ENCODE data around the gene SCAF1.

DNA sequence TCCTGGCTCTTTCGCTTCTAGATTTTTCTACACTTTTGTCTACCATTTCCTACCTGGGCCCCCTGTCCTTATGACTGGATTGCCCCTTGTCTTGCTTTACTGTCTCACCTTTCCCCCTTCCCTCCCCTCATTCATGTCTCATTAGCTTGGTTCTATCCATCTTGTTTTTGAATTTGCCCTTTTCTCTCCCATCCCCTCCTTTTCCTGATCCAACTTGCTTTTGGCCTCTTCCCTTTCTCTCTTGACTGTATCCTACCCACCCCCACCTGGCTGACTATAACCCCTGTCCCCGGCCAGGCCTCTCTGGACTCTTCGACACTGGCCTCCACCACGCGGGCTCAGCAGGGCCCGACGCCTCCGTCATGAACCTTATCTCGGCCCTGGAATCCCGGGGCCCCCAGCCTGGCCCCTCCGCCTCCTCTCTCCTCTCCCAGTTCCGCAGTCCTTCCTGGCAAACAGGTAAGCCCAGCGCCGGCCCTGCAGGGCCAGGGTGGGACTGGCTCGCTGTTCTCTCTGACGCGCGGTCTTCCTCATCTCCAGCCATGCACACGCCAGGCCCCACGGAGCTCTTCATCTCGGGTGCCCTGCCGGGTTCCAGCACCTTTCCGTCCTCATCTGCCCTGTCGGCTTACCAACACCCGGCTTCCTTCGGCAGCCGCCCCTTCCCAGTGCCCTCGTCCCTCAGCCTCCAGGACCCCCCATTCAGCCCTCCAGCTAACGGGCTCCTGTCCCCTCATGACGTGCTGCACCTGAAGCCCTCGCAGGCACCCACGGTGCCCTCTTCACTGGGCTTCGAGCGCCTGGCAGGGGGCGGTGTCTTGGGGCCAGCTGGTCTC lies 47.6 kb upstream of the SCAF1 start:
- TF ChIP-seq, protein P1, sequence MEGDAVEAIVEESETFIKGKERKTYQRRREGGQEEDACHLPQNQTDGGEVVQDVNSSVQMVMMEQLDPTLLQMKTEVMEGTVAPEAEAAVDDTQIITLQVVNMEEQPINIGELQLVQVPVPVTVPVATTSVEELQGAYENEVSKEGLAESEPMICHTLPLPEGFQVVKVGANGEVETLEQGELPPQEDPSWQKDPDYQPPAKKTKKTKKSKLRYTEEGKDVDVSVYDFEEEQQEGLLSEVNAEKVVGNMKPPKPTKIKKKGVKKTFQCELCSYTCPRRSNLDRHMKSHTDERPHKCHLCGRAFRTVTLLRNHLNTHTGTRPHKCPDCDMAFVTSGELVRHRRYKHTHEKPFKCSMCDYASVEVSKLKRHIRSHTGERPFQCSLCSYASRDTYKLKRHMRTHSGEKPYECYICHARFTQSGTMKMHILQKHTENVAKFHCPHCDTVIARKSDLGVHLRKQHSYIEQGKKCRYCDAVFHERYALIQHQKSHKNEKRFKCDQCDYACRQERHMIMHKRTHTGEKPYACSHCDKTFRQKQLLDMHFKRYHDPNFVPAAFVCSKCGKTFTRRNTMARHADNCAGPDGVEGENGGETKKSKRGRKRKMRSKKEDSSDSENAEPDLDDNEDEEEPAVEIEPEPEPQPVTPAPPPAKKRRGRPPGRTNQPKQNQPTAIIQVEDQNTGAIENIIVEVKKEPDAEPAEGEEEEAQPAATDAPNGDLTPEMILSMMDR (IDR thresholded peaks at IDR 0.05), result no peak
- no peak for TF ChIP-seq EZH2 (IDR thresholded peaks at IDR 0.05; ENCODE audit: borderline replicate concordance, insufficient read depth, low read depth, low read length, poor library complexity, severe bottlenecking)
